ENCODE measurements around the gene TAOK3.

- TF ChIP-seq, protein P1, sequence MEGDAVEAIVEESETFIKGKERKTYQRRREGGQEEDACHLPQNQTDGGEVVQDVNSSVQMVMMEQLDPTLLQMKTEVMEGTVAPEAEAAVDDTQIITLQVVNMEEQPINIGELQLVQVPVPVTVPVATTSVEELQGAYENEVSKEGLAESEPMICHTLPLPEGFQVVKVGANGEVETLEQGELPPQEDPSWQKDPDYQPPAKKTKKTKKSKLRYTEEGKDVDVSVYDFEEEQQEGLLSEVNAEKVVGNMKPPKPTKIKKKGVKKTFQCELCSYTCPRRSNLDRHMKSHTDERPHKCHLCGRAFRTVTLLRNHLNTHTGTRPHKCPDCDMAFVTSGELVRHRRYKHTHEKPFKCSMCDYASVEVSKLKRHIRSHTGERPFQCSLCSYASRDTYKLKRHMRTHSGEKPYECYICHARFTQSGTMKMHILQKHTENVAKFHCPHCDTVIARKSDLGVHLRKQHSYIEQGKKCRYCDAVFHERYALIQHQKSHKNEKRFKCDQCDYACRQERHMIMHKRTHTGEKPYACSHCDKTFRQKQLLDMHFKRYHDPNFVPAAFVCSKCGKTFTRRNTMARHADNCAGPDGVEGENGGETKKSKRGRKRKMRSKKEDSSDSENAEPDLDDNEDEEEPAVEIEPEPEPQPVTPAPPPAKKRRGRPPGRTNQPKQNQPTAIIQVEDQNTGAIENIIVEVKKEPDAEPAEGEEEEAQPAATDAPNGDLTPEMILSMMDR (IDR thresholded peaks at IDR 0.05; ENCODE audit: low read length), result no peak
- TF ChIP-seq EZH2 (IDR thresholded peaks at IDR 0.05; ENCODE audit: borderline replicate concordance, low read length), result no peak
These were observed 60.1 kb downstream of the TAOK3 start for GRCh38 chr12:118312578-118312977.

All from OCI-LY1 (cell line).